NCI-H1417 treated with DMSO at 0.1 percent for 48 hours (cell line): ENCODE results near the gene NBPF6.
"Not testable (repeated sequence)": the region's sequence is repeated elsewhere in the genome, so short reads cannot be mapped to it uniquely, and the experiment has no call there.

Experiments
- DNase-seq: peaks from one replicate; lab custom pipeline; 2025; lab: John Stamatoyannopoulos, UW

Gene NBPF6

DNA sequence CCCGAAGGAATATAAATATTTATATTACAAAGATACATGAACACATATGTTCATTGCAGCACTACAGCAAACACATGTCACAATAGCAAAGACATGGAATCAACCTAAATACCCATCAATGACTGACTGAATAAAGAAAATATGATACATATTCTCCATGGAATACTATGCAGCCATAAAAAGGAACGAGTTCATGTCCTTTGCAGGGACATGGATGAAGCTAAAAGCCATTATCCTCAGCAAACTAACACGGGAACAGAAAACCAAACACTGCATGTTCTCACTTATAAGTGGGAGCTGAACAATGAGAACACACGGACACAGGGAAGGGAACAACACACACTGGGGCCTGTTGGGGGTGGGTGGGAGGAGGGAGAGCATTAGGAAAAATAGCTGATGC lies 46.7 kb downstream of the NBPF6 start:
- not testable (repeated sequence) for DNase-seq

DNA sequence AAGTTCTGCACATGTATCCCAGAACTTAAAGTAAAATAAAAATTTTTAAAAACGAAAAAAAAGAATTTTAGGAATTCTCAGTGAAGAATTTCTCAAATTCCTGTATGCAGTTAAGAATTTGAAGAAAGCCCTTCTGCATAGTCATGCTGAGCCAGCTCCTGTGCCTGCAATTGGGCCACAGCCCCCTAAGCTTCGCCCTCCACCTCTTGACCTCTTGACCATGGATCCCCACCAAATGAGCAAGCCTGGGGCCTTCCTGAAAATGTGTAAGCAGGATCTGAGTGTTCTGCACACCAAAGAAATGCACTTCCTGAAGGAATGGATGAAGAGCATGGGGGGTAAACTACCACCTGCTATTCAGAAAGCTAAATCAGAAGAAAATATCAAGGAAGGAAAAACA lies 52.0 kb downstream of the NBPF6 start:
- no peak for DNase-seq

DNA sequence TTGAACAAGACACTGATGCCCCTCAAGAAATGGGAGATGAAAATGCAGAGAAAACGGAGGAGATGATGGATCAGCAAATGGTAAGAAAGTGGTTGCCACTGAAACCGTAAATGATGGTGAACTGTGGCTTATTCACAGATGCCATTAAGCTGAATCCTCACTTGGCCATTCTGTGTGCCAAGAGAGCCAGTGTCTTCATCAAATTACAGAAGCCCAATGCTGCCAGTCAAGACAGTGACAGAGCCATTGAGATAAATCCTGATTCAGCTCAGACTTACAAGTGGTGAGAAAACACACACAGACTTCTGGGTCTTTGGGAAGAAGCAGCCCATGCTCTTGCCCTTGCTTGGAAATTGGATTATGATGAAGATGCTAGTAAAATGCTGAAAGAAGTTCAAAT lies 52.5 kb downstream of the NBPF6 start:
- DNase-seq = no peak

DNA sequence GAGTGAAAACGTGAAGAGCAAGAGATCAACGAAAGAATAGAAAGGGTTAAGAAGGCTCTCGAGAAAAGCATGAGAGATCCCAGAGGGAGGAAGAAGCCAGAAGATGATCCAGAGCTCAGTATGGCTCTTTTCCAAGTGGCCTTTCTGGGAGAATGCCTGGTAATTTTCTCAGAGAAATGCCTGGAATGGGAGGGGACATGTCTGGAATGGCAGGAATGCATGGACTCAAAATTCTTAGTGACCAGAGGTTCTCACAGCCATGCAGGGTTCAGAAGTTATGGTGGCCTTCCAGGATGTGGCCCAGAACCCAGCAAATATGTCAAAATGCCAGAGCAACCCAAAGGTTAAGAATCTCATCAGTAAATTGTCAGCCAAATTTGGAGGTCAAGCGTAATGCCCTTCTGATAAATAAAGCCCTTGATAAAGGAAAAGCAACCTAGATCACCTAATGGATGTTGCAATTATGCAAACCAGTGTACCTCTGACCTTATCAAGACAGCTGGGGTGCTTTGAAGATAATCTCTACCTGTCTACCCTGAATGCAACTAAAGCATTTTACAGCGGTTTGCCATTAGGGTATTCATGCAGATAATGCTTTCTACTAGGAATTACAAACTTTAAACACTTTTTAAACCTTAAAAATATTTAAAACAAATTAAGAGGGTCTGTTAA lies 53.1 kb downstream of the NBPF6 start:
- no peak for DNase-seq

DNA sequence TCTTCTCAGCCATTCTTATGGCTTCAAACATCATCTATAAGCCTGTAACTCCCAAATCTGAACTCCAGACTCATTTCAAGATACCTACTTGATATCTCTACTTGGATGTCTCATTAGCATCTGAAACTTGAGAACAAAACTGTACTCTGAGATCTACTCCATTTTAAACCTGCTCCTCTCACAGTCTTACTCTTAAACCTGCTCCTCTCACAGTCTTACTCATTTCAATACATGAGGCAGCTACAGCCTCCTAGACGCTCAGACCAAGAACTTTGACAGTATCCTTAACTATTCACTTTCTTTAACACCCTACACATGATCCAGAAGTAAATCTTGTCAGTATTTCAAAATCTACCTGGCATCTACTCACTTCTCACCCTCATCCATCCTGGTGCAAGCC lies 54.3 kb downstream of the NBPF6 start:
- no peak for DNase-seq

DNA sequence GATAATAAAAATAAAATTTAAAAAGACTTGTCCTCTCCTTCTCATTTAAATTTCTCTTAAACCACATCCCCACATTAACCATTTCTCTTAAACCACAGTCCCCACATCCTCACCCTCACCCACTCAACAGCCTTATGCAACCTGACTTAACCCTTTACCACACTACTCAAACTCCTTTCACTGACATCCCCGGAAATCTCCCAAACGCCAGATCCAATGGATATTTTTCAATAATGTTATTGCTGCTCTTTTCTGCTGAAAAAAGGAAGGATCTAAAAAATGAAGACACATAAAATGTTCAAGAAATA lies 55.6 kb downstream of the NBPF6 start:
- DNase-seq = no peak

DNA sequence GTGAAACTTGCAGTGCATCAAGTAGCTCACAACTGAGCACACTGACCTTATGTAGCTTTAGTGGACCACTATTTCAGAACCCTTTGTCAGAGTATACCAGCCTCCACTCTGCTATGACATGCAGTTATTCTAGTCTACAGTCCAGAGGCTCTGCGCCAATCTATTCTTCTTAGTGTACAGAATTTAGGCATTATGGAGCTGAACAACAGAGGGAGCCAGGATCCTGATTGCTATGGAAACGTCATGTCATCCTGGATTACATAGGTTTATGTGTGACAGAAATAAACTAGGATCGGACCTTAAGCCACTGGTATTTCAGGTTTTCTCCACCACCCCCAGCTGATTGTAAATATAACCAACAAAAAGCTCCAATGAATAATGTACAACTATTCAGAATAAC lies 61.6 kb downstream of the NBPF6 start:
- no peak for DNase-seq

DNA sequence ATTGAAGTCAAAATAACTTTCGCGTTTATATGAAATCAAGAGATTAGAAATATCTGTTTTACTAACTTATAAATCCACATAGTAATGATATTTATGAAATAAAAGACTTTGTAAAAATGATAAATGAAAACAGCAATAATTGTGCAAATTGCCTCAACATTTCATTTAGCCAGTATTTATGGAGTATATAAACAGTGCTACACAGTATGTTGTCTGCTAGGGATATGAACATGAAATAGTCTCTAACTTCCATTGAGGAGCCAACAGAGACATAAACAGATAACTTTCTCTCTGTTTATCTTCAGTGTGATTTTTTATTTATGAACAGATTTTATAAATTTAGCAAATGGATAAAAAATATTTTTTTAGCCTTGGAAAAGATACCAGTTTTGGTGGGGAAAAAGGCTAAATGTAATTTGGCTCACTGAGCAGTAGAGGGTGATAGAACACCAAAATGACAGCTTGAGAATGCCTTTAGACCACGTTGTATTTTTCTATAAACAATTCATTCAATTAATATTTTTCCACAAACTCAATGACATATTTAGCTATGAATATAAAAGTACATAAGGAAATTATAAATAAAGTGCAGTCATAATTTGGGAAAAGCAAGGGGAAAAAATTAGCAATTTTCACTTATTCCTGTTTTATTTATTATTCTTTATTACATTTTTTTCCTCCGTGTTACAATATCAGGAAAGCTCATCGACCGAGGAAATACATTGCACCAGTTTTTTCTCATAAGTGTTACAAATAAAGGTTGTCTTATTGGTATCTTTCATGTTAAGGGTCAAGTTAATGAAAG lies 62.3 kb downstream of the NBPF6 start:
- peak; percentile 1 for DNase-seq

DNA sequence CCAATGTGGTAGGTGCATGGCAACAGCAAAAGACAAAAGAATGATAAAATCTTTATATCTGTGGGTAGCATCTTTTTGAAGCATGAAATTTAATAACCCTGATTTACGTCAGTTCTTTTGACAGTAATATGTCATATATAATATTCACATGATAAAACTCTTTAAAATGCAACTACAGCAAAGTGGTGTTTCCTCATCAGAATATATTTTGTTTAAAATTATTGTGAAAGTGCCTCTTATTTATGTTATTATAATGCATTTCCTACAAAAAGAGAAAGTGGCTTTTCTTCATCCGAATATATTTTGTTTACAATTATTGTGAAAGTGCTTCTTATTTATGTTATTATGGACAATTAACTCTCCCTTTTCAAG lies 62.9 kb downstream of the NBPF6 start:
- no peak for DNase-seq

DNA sequence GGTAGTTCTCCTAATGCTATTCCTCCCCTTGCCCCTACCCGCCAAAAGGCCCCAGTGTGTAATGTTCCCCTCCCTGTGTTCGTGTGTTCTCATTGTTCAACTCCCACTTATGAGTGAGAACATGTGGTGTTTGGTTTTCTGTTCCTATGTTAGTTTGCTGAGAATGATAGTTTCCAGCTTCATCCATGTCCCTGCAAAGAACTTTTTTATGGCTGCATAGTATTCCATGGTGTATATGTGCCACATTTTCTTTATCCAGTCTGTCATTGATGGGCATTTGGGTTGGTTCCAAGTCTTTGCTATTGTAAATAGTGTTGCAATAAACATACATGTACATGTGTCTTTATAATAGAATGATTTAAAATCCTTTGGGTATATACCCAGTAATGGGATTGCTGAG lies 63.8 kb downstream of the NBPF6 start:
- DNase-seq = not testable (repeated sequence)

DNA sequence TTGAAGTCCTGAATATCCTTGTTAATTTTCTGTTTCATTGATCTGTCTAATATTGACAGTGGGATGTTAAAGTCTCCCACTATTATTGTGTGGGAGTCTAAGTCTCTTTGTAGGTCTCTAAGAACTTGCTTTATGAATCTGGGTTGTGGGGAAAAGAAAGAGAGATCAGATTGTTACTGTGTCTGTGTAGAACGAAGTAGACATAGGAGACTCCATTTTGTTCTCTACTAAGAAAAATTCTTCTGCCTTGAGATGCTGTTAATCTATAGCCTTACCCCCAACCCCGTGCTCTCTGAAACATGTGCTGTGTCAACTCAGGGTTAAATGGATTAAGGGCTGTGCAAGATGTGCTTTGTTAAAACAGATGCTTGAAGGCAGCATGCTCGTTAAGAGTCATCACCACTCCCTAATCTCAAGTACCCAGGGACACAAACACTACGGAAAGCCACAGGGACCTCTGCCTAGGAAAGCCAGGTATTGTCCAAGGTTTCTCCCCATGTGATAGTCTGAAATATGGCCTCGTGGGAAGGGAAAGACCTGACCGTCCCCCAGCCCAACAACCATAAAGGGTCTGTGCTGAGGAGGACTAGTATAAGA lies 67.3 kb downstream of the NBPF6 start:
- not testable (repeated sequence) for DNase-seq
